Nephron progenitor cell (in vitro differentiated cells): ENCODE data around the gene MAP3K3.

Experiments
- DNase-seq: peaks from one replicate; pipeline ENCODE4 v3.0.0; 2021
- H3K27ac Mint-ChIP-seq: 2 replicates; pipeline ENCODE4 v1.8.0; 2021; ENCODE audit warnings: mild to moderate bottlenecking, moderate library complexity, mixed read lengths
- H3K27me3 Mint-ChIP-seq: 2 replicates; pipeline ENCODE4 v1.8.0; 2021; ENCODE audit warnings: mild to moderate bottlenecking, low read depth, mixed read lengths; ENCODE audit not compliant: poor library complexity
- H3K36me3 Mint-ChIP-seq: 2 replicates; pipeline ENCODE4 v1.8.0; 2021; ENCODE audit warnings: low read depth, mixed read lengths
- H3K4me1 Mint-ChIP-seq: 2 replicates; pipeline ENCODE4 v1.8.0; 2021; ENCODE audit warnings: mixed read lengths
- H3K4me3 Mint-ChIP-seq: 2 replicates; pipeline ENCODE4 v1.8.0; 2021; ENCODE audit warnings: mild to moderate bottlenecking, moderate library complexity, mixed read lengths
- H3K9me3 Mint-ChIP-seq: 2 replicates; pipeline ENCODE4 v1.8.0; 2021; ENCODE audit warnings: mild to moderate bottlenecking, moderate library complexity, mixed read lengths
- CTCF ChIP-seq: fragments of 200-600 bp; sonication (generic); IDR thresholded peaks from 2 replicates; pipeline ENCODE4 v1.5.0; 2021; ENCODE audit warnings: antibody characterized with exemption

MAP3K3 gene

DNA sequence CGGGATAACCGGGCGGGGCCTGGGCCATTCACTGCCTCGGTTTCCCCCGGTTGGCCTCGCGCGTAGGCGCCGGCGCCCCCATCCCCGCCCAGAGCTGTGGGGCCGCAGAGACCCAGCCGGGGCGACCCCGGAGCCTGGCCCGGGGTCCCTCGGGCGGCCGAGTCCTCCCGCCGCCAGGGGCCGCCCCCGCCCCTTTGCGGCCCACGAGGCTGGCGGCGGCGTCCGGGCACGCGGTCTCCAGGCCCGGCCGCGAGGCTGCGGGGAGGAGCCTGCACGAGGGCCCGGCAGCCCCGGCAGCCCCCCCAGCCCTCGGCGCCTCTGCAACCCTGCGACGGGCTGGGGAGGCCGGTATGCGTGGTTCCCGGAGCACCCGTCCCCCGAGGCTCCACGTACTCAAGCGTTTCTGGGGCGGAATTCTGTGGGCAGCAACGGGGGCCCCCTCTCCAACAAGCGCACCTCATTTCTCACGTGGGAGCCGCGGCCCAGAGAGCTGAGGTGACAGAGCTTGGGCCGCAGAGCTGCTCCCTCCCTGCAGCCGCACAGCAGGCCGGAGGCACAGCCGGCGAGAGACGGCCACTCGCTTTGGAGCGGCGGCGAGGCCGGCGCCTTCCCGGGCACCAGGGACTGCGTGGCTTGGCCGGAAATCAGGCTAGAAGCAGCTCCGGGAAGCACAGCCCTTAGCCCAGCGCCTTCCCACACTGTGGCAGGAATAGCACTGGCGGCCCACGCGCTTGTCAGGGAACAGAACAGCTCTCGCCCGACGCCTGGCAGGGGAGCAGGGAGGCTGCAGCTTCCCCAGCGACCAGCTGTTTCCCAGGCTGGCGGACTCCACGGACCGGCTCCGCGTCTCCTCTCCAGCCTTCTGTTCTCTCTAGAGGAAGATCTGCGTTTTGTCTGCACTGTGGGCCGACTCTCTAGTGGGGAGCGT, 78.6 kb downstream of the MAP3K3 start:
- Mint-ChIP-seq H3K9me3 (no peaks in the 10 kb centered on the region), H3K27me3 (peaks cover 8% of the 10 kb centered on the region), H3K27ac (no peak overlapping the region), H3K36me3 (peaks cover 18% of the 10 kb centered on the region), H3K4me3 (peak overlapping the region; percentile 74), H3K4me1 (peaks cover 55% of the 10 kb centered on the region)
- TF ChIP-seq CTCF = no peak
- DNase-seq = peak; percentile 52

DNA sequence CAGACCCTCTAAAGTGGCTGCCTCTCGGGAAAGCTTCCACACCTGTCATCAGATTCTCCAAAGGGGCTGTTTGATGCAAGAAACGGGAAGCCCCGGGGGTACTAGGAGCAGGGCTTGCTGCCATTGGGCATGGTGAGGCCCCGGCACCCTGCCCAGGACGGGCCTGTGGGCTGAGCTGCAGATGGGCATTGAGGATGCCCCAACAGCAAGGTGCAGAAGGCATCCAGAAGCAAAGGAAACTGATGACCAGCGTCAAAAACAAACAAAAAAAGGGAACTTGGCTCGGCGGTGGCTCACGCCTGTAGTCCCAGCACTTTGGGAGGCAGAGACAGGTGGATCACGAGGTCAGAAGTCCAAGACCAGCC, 79.2 kb downstream of the MAP3K3 start:
- no peaks in the 10 kb centered on the region for H3K9me3 Mint-ChIP-seq
- no peak overlapping the region for H3K27ac Mint-ChIP-seq
- peaks cover 54% of the 10 kb centered on the region for H3K4me1 Mint-ChIP-seq
- no peak for DNase-seq
- H3K4me3 Mint-ChIP-seq = peak overlapping the region; percentile 74
- peaks cover 5% of the 10 kb centered on the region for H3K27me3 Mint-ChIP-seq
- H3K36me3 Mint-ChIP-seq = peaks cover 18% of the 10 kb centered on the region
- no peak for TF ChIP-seq CTCF

DNA sequence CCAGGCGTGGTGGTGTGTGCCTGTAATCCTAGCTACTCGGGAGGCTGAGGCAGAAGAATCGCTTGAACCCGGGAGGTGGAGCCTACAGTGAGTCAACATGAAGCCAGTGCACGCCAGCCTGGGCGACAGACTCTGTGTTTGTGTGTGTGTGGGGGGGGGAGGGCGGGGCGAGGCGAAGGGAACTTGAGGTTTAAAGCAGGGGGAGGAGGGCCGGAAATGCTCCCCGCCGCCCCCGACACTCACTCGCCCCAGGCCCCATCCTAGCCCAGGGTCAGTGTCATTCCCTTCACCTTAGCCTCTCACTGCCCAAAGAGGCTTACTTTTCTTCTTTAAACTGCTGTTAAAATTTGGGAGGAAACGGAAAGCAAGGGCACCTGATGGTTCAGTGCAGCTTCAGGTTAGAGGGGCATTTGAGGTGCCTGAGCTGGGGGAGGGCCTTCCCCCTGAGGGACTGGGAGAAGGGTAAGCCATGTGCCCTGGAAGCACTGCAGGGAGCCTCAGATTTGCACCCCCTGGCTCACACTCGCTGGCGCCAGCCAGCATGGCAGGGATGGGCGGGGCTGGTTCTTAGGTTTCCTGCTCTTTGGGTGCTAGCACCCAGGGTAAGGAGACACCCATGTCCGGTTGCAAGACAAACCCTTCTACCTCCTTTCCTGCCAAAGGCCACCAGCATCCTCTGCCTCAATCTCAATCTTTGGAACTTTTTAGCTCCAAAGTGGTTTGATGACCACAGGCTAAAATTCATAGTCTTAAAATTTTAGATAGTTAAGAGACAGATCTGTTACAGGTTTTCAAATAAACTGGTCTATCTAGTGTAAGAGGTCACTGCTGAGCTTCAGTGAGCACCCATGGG, 79.9 kb downstream of the MAP3K3 start:
- H3K4me3 Mint-ChIP-seq = peak overlapping the region; percentile 74
- no peak for TF ChIP-seq CTCF
- H3K4me1 Mint-ChIP-seq = peaks cover 49% of the 10 kb centered on the region
- peaks cover 18% of the 10 kb centered on the region for H3K36me3 Mint-ChIP-seq
- peaks cover 5% of the 10 kb centered on the region for H3K27me3 Mint-ChIP-seq
- DNase-seq = no peak
- no peak overlapping the region for H3K27ac Mint-ChIP-seq
- no peaks in the 10 kb centered on the region for H3K9me3 Mint-ChIP-seq

DNA sequence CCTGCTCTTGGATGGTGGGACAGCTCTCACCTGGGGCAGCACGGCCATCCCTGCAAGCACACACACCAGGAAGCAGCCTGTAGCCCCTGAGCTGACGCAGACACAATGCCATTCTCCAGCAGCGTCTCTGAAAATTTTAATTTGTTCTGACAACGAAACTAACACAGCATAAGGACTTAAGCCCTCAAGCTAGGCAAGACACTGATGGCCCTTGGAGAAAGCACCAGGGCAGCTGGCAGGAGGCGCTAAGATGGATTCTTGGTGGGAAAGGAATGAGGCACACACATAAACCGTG, 80.5 kb downstream of the MAP3K3 start:
- Mint-ChIP-seq H3K4me3 (peak overlapping the region; percentile 54), H3K36me3 (peaks cover 18% of the 10 kb centered on the region), H3K9me3 (no peaks in the 10 kb centered on the region), H3K27ac (peak overlapping the region; percentile 17), H3K4me1 (peaks cover 43% of the 10 kb centered on the region), H3K27me3 (peaks cover 5% of the 10 kb centered on the region)
- no peak for TF ChIP-seq CTCF
- DNase-seq = no peak

GRCh38 chr17:63703029-63703428, 80.8 kb downstream of the MAP3K3 start:
- Mint-ChIP-seq H3K4me1 (peaks cover 39% of the 10 kb centered on the region), H3K27ac (peak overlapping the region; percentile 17), H3K9me3 (no peaks in the 10 kb centered on the region), H3K4me3 (peak overlapping the region; percentile 54), H3K27me3 (peaks cover 5% of the 10 kb centered on the region), H3K36me3 (peaks cover 18% of the 10 kb centered on the region)
- TF ChIP-seq CTCF = no peak
- no peak for DNase-seq
